Fibroblast of lung (primary cell): ENCODE data around the gene NAP1L1. TPM values are rescaled to one million over a fixed set of nuclear protein-coding genes. Genes with fewer than 3 reads are reported as not detected.

ENCODE experiments used
- DNase-seq, 2 donors: peaks; one replicate each; pipeline versions ENCODE4 v3.0.0 to v3.0.0-alpha.2; 2010; ENCODE audit warnings: low read depth in 2 of 2
- H2AFZ ChIP-seq: 2 replicates; pipeline ENCODE4 v1.5.1; 2012; ENCODE audit warnings: low read length, control low read depth, inconsistent platforms
- H3K27ac ChIP-seq: 2 replicates; pipeline ENCODE4 v1.5.1; 2011; ENCODE audit warnings: low read length, control low read depth; ENCODE audit not compliant: insufficient read depth
- H3K27me3 ChIP-seq: 2 replicates; pipeline ENCODE4 v1.5.1; 2011; ENCODE audit warnings: mild to moderate bottlenecking, low read length; ENCODE audit not compliant: control insufficient read depth, insufficient read depth
- H3K36me3 ChIP-seq: 2 replicates; pipeline ENCODE4 v1.5.1; 2011; ENCODE audit warnings: low read length; ENCODE audit not compliant: control insufficient read depth, insufficient read depth
- H3K4me1 ChIP-seq: 2 replicates; pipeline ENCODE4 v1.5.1; 2011; ENCODE audit warnings: low read length; ENCODE audit not compliant: control insufficient read depth, insufficient read depth; ENCODE audit errors: extremely low read depth
- H3K4me2 ChIP-seq: 2 replicates; pipeline ENCODE4 v1.5.1; 2011; ENCODE audit warnings: low read length, control low read depth; ENCODE audit not compliant: insufficient read depth; ENCODE audit errors: extremely low read depth
- H3K4me3 ChIP-seq, 4 experiments: fragments of 200-600 bp in 1 of 4; sonication (generic) in 1 of 4; replicated peaks in 1 of 4; 2 replicates each; pipeline ENCODE4 v1.5.1; 2011 to 2016; ENCODE audit warnings: low read length in 4 of 4, low read depth in 3 of 4, mild to moderate bottlenecking in 3 of 4, control low read depth in 2 of 4, inconsistent platforms in 1 of 4, mixed read lengths in 1 of 4; ENCODE audit not compliant: insufficient read depth in 1 of 4; ENCODE audit errors: control extremely low read depth in 1 of 4
- H3K79me2 ChIP-seq: 2 replicates; pipeline ENCODE4 v1.5.1; 2012; ENCODE audit warnings: mild to moderate bottlenecking, low read length, inconsistent platforms; ENCODE audit not compliant: control insufficient read depth, insufficient read depth
- H3K9ac ChIP-seq: 2 replicates; pipeline ENCODE4 v1.5.1; 2011; ENCODE audit warnings: mild to moderate bottlenecking, low read length, control low read depth; ENCODE audit not compliant: insufficient read depth
- H3K9me3 ChIP-seq: 2 replicates; pipeline ENCODE4 v1.5.1; 2012; ENCODE audit warnings: low read depth, low read length; ENCODE audit not compliant: control insufficient read depth, insufficient read depth
- H4K20me1 ChIP-seq: 2 replicates; pipeline ENCODE4 v1.5.1; 2011; ENCODE audit warnings: low read length; ENCODE audit not compliant: control insufficient read depth, insufficient read depth; ENCODE audit errors: extremely low read depth
- CTCF ChIP-seq, 2 donors: IDR thresholded peaks in 1 of 2; conservative IDR thresholded peaks in 1 of 2; 1 replicate in 1 of 2; 2 replicates in 1 of 2; pipeline ENCODE4 v1.5.1; 2011 to 2012; ENCODE audit warnings: low read length in 2 of 2, control low read depth in 1 of 2, inconsistent platforms in 1 of 2, low read depth in 1 of 2, mild to moderate bottlenecking in 1 of 2
- EZH2 ChIP-seq: IDR thresholded peaks from 2 replicates; pipeline ENCODE4 v1.5.1; 2012; ENCODE audit warnings: low read length, control low read depth, mild to moderate bottlenecking; ENCODE audit errors: missing control alignments
- polyA plus RNA-seq, 2 donors: library from polyadenylated mRNA; depleted of rRNA in 1 of 2; stranded (reverse) in 1 of 2; unstranded in 1 of 2; fragments of >200 nt; gene quantifications; 2 replicates each; pipeline ENCODE4 v1.2.1, GENCODE V29; 2011 to 2012; ENCODE audit warnings: missing spikeins in 1 of 2
- total RNA-seq: library from RNA; depleted of rRNA; stranded (reverse); fragments of >200 nt; gene quantifications from 2 replicates; pipeline ENCODE4 v1.2.1, GENCODE V29; 2014

Gene NAP1L1
- total and polyA plus RNA-seq, 2 donors (not counting 1 experiment from before 2014, with no cell fraction given), result 275 to 695 TPM

DNA sequence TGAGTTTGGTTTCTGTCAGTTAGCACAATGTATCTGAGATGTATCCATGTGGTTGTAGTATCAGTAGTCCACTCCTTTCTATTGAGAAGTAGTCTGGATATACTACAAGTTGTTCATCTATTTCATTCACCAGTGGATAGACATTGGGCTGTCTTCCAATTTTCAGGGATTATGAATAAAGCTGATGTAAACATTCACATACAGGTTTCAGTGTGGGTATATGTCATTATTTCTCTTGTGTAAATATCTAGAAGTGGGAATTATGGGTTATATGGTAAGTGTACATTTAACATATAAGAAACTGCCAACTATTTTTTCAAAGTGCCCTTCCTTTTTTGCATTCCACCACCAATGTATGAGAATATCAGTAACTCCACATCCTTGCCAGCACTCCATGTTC is 88.8 kb downstream of the NAP1L1 start:
- H2AFZ ChIP-seq, result no peak overlapping the region
- H3K4me2 ChIP-seq, result no peak overlapping the region
- no peak overlapping the region for H3K27ac ChIP-seq
- no peaks in the 10 kb centered on the region for H3K79me2 ChIP-seq
- H3K9ac ChIP-seq, result no peak overlapping the region
- no peaks in the 10 kb centered on the region for H3K4me1 ChIP-seq
- H4K20me1 ChIP-seq, result no peaks in the 10 kb centered on the region
- no peaks in the 10 kb centered on the region for H3K36me3 ChIP-seq
- no peak overlapping the region for H3K4me3 ChIP-seq
- no peaks in the 10 kb centered on the region for H3K27me3 ChIP-seq
- H3K9me3 ChIP-seq, result no peaks in the 10 kb centered on the region
- DNase-seq, result no peak
- no peak for TF ChIP-seq EZH2
- TF ChIP-seq CTCF (conservative IDR thresholded peaks at IDR 0.05 in 1 of 2, IDR thresholded peaks at IDR 0.05 in 1 of 2; ENCODE audit: low read depth in 1 of 2, low read length in 2 of 2), result no peak

- Histone ChIP-seq H3K9me3 (no peaks in the 10 kb centered on the region), H4K20me1 (no peaks in the 10 kb centered on the region), H3K27ac (no peak overlapping the region), H3K4me1 (no peaks in the 10 kb centered on the region), H3K36me3 (no peaks in the 10 kb centered on the region), H3K9ac (no peak overlapping the region), H3K79me2 (no peaks in the 10 kb centered on the region), H3K4me2 (no peak overlapping the region), H2AFZ (no peak overlapping the region), H3K27me3 (no peaks in the 10 kb centered on the region), H3K4me3 (no peak overlapping the region)
- no peak for TF ChIP-seq CTCF (conservative IDR thresholded peaks at IDR 0.05 in 1 of 2, IDR thresholded peaks at IDR 0.05 in 1 of 2; ENCODE audit: low read depth in 1 of 2, low read length in 2 of 2)
- no peak for DNase-seq
These were observed 90.3 kb downstream of the NAP1L1 start for GRCh38 chr12:75994069-75994740.

DNA sequence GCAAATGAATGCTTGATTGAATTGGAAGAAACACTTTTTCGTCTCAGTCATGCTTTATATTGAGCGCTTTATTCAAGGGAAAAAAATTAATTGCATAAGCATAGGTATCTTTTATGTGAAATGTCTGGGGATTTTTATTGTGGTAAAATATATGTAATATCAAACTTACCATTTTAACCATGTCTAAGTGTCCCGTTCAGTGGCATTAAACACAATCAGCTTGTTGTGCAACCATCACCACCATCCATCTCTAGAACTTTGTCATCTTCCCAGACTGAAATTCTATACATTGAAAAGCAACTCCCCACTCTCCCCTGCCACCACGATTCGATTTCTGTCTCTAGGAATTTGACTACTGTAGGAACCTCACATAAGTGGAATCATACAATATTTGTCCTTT is 92.7 kb downstream of the NAP1L1 start:
- no peaks in the 10 kb centered on the region for H3K79me2 ChIP-seq
- no peak overlapping the region for H2AFZ ChIP-seq
- H4K20me1 ChIP-seq, result no peaks in the 10 kb centered on the region
- no peaks in the 10 kb centered on the region for H3K36me3 ChIP-seq
- H3K4me2 ChIP-seq, result no peak overlapping the region
- no peaks in the 10 kb centered on the region for H3K4me1 ChIP-seq
- H3K27ac ChIP-seq, result no peak overlapping the region
- DNase-seq, result no peak
- no peak overlapping the region for H3K4me3 ChIP-seq
- no peaks in the 10 kb centered on the region for H3K27me3 ChIP-seq
- H3K9me3 ChIP-seq, result no peaks in the 10 kb centered on the region
- no peak overlapping the region for H3K9ac ChIP-seq
- TF ChIP-seq CTCF (conservative IDR thresholded peaks at IDR 0.05 in 1 of 2, IDR thresholded peaks at IDR 0.05 in 1 of 2; ENCODE audit: low read depth in 1 of 2, low read length in 2 of 2) (no peak), EZH2 (no peak)
